GM23248 (cell line): ENCODE measurements around the gene LZTFL1.

ENCODE experiments used
- EZH2 ChIP-seq: fragments of 200-600 bp; sonication (generic); IDR thresholded peaks from 2 replicates; pipeline ENCODE4 v1.6.1; 2018; ENCODE audit warnings: antibody characterized with exemption, mild to moderate bottlenecking; ENCODE audit not compliant: insufficient read depth, poor library complexity, severe bottlenecking
- EZH2phosphoT487 ChIP-seq: fragments of 200-600 bp; sonication (generic); IDR thresholded peaks from 2 replicates; pipeline ENCODE4 v1.6.1; 2018; ENCODE audit warnings: antibody characterized with exemption, moderate library complexity, mild to moderate bottlenecking, low read depth; ENCODE audit not compliant: insufficient read depth

DNA sequence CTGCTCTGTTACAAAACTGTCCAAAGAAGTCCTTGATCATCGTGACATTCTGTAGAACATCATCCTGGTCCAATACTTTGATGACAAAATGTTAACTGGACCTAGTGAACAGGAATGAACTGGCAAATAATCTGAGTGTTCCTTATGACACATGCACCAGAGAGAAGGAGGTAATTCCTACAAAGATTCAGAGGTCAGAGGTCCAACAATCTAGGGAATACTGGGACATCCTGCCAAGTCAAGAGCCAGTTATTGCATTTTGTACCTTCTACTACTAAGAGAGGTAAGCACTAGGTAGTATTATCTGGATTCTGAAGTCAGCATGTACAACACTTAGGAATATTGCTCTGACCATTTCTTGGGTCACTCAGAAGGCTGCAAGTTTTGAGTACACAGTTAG is 20.8 kb downstream of the LZTFL1 start:
- TF ChIP-seq EZH2phosphoT487 (no peak), EZH2 (no peak)
